ENCODE data around the gene CALR3. TPM values are rescaled to one million over a fixed set of nuclear protein-coding genes. Genes with fewer than 3 reads are reported as not detected.

Gene CALR3
- total RNA-seq, 1 experiment from 2014 or later: not detected

DNA sequence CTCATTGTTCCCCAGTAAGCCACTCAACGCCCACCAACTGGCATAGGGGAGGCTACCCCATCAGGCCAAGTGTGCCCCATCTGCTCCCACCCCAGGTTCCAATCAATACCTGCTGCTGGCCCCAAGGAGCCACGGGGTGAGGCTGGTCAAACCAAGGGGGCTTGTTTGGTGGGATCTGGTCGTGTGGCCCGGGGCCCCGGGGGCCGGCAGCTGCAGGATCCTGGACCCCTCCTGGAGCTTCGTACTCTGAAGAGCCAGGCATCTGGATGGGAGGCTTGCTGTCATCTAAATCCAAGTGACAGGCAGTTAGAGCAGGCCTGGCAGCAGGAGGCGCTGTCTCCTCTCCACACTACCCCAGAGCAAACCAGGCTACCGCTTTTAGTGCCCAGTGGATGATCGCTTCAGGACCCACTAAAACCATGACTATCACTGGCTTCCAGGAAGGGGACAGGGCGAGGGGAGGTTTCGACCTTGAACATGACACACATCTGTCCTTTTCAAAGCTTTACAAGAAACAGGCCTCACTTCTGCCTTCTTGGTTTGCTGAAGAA lies 32.1 kb upstream of the CALR3 start:
- H3K4me3 ChIP-seq: no peak overlapping the region
- H3K9me3 ChIP-seq: no peaks in the 10 kb centered on the region
- no peaks in the 10 kb centered on the region for H3K27me3 ChIP-seq
- H3K36me3 ChIP-seq: peaks cover 97% of the 10 kb centered on the region
- DNase-seq: no peak

DNA sequence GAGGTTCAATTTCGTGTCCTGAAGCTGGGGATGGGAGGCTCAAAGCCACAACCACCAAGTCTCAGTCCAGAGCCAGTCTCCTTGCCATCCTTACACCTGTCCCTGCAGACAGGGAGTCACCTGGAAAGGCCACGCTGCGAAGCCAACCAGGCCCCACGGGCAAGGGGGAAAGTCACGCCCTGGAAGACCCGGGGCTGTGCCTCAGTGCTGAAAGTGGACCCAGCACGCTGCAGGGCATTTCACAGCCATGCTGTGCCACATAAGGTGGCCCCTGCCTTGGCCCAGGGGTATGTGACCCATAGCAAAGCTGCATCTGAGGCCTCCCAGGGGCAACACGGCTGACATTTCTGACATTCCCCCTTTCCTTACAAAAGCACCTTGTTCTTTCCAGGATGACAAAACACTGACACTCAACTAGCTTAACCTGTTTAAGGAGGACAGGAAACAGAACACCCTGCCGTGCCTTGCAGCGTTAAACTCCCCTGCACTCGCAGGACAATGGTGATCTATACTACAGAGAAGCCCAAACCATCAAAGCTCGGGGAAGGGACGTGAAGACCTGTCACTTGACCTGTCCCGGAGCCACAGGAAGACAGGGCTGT lies 31.5 kb upstream of the CALR3 start:
- no peak for DNase-seq
- H3K27me3 ChIP-seq: no peaks in the 10 kb centered on the region

GRCh38 chr19:16525751-16526481 lies 29.9 kb upstream of the CALR3 start:
- no peak overlapping the region for H3K4me3 ChIP-seq
- no peaks in the 10 kb centered on the region for H3K9me3 ChIP-seq
- peaks cover 97% of the 10 kb centered on the region for H3K36me3 ChIP-seq
- no peaks in the 10 kb centered on the region for H3K27me3 ChIP-seq
- no peak for DNase-seq

More for the DNA sequence above, 31.5 kb upstream of the CALR3 start:
- Histone ChIP-seq H3K36me3 (peaks cover 97% of the 10 kb centered on the region), H3K4me3 (no peak overlapping the region), H3K9me3 (no peaks in the 10 kb centered on the region)

DNA sequence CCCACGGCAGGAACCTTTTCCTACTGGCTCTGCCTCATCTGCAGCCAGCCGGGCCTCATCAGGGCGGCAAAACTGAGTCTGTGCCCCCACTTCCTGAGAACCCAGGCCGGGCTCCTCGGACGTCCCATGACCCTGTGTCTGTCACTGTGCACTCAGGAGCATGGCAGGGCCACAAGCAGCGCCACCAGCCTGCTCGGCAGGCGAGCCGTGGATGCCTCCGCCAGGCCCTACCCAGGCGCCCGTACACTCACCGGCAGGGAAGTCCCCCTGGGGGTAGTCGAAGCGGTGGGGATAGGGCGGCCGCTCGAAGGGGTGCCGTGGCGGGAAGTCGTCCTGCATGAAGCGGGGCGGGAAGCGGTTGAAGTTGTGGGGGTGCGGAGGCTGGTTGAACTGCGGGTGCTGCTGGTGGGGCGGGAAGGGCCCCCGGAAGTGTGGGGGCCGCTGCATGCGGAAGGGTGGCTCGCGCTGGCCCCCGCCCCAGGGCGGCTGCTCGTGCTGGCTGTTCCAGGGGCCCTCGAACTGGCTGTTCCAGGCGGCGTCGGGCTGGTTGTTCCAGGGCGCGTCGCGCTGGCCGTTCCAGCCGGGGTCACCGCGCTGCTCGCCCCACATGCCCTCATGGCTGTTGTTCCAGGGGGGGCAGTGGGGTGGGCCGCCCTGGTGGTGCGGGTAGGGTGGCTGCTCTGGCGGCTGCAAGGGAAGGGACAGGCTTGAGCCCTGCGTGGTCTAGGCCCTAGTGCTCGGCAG lies 29.2 kb upstream of the CALR3 start:
- H3K4me3 ChIP-seq: no peak overlapping the region
- no peaks in the 10 kb centered on the region for H3K9me3 ChIP-seq
- peaks cover 97% of the 10 kb centered on the region for H3K36me3 ChIP-seq
- DNase-seq: no peak
- no peaks in the 10 kb centered on the region for H3K27me3 ChIP-seq

- DNase-seq: no peak
- Histone ChIP-seq H3K27me3 (no peaks in the 10 kb centered on the region), H3K9me3 (no peaks in the 10 kb centered on the region), H3K36me3 (peaks cover 97% of the 10 kb centered on the region), H3K4me3 (no peak overlapping the region)
Observed at GRCh38 chr19:16522559-16523377, 26.8 kb upstream of the CALR3 start.

GRCh38 chr19:16521715-16522289 lies 25.8 kb upstream of the CALR3 start:
- Histone ChIP-seq H3K36me3 (peaks cover 97% of the 10 kb centered on the region), H3K4me3 (no peak overlapping the region), H3K9me3 (no peaks in the 10 kb centered on the region), H3K27me3 (no peaks in the 10 kb centered on the region)
- no peak for DNase-seq

DNA sequence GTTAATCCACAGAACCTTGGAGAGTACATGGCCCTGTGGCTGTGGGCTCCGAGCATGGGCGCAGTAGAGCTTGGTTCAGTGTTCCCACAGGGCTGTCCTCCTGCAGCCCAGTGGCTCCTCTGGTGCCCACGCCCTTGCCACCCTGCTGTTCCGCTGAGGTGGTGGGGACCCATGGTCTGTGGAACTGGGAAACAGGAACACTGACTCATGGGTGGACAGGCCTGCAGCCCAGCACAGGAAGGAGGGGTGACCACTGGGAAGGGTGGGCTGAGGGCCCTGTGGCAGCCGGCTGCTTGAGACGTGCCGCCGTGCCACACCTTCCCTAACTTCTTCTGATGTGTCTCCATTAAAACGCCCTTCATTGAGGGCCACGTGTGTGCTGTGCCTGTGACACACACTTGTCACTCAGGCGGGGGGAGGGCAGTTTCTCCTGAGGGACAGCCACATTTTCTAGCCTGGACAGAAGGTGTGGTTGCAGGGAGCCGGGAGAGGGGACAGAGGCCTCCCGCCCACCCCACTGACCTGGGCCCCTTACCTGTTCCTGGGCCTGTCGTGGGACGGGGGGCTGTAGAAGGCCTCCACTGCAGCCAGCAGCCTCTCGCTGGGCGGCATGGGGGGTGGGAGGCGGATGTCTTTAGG lies 25.1 kb upstream of the CALR3 start:
- Histone ChIP-seq H3K27me3 (no peaks in the 10 kb centered on the region), H3K4me3 (no peak overlapping the region), H3K9me3 (no peaks in the 10 kb centered on the region), H3K36me3 (peaks cover 95% of the 10 kb centered on the region)
- no peak for DNase-seq

DNA sequence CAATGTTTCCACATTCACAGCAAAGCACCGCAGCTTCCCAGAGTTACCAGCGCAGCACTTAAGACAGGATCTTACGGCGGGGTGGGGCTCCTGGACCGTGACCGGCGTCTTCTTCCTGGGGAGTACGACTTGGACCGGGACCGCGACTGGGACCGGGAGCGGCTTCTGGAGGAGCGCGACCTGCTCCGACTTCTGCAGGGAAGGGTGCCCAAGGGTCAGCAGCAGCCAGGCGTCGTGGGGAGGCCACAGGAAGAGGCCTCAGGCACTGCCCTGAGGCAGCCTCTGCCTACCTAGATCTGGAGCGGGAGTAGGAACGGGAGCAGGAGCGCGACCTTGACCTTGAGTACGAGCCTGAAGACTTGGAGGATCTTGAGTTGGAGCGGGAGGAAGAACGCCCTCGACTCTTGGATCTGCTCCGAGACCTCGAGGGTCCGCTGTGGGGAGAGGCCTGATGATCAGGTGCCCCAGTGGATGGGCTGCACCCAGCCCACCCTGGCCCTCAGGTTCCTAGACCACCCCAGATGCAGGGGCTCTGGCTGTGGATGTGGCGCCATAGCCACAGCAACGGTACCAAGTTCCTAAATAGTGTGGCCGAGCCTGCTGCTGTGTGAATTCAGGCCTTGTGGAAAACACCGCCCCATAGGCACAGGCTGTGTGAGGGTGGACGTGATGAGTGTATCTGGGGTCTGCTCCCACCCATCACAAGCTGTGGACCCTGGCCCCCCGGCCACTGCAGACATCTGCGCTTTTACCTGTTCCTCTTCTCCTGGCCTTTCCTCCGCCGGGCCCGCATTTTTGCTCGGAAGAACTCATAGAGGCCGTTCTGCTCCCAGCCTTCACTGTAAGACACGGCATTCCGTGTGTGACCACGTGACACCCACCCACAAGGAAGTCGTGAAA lies 24.4 kb upstream of the CALR3 start:
- peaks cover 94% of the 10 kb centered on the region for H3K36me3 ChIP-seq
- no peaks in the 10 kb centered on the region for H3K9me3 ChIP-seq
- H3K27me3 ChIP-seq: no peaks in the 10 kb centered on the region
- no peak for DNase-seq
- no peak overlapping the region for H3K4me3 ChIP-seq

DNA sequence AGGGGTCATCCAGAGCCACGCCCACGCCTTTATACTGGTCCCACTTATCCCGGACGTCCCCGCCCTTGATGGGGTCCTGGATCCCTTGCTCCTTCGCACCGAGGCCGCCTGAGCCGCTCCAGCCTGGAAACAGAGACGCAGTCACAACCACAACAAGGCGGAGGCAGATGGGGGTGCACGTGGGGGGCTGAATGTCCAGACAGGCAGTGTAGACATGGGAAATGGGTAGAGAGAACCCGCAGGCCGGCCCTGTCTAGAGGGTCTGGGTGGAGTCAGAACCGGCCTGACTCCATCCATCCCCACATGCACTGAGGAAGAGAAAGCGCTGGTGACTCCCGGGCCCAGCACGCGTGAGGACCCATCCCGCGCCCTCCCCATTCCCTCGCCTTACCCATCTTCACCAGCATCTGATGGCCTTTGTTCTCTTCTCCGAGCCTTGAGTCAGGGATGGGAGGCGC lies 23.3 kb upstream of the CALR3 start:
- no peaks in the 10 kb centered on the region for H3K27me3 ChIP-seq
- no peak overlapping the region for H3K4me3 ChIP-seq
- H3K9me3 ChIP-seq: no peaks in the 10 kb centered on the region
- peaks cover 88% of the 10 kb centered on the region for H3K36me3 ChIP-seq
- DNase-seq: no peak

GRCh38 chr19:16518483-16519229 lies 22.7 kb upstream of the CALR3 start:
- H3K27me3 ChIP-seq: no peaks in the 10 kb centered on the region
- H3K36me3 ChIP-seq: peaks cover 82% of the 10 kb centered on the region
- H3K9me3 ChIP-seq: no peaks in the 10 kb centered on the region
- DNase-seq: no peak
- H3K4me3 ChIP-seq: no peak overlapping the region

GRCh38 chr19:16518061-16518460 lies 22.1 kb upstream of the CALR3 start:
- H3K27me3 ChIP-seq: no peaks in the 10 kb centered on the region
- peaks cover 78% of the 10 kb centered on the region for H3K36me3 ChIP-seq
- H3K4me3 ChIP-seq: no peak overlapping the region
- no peak for DNase-seq
- no peaks in the 10 kb centered on the region for H3K9me3 ChIP-seq

DNA sequence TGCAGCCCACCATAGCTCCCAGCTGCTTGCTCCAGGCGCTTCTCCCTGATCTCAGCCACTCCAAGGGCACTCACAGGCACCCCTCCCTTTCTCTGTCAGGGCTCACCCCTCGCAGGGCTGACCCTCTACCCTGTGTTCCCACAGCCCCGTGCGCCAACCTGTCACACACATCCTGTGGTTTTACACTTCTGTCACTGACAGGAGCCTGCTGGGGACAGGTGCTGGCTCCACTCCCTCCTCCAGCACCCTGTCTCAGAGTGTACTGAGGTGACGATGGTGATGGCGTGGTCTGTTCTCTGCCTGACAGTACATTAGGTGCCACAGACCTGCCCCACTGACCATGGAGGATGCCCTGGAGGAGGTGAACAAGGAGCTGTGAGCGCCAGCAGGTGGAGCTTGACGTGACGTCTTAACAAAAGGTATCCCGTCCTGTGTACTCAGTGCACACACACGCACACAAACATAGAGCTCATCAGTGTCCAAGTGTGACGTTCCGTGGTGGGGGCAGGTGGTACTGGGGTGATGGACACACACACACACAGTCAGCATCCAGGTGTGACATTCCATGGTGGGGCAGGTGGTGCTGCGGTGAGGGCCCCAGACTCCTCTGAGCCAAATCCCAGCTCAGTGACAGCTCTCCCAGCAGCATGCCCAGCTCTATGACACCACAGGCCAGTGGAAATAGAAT lies 21.1 kb upstream of the CALR3 start:
- H3K4me3 ChIP-seq: no peak overlapping the region
- no peaks in the 10 kb centered on the region for H3K27me3 ChIP-seq
- H3K9me3 ChIP-seq: no peaks in the 10 kb centered on the region
- DNase-seq: no peak
- H3K36me3 ChIP-seq: peaks cover 77% of the 10 kb centered on the region

DNA sequence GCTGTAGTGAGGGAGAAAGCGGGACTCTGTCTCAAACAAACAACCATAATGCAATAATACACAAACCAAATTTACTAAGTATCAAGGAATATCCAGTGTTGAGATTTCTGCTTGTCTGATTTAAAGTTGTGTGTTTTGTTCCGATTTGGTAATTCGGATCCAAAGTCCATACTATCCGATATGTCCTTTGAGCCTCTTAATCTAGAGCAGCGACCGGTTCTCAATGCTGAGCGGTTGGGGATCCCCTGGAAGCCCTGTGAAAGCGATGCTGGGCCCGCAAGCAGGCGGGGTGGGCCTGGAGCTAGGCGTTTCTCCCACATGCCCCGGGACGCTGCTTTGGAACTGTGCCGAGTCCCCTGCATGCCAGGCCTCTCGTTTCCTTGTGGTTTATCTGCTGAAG lies 20.4 kb upstream of the CALR3 start:
- Histone ChIP-seq H3K4me3 (no peak overlapping the region), H3K9me3 (no peaks in the 10 kb centered on the region), H3K36me3 (peaks cover 74% of the 10 kb centered on the region), H3K27me3 (no peaks in the 10 kb centered on the region)
- no peak for DNase-seq

Measured in MG63 (cell line).